ENCODE results near the gene CHCHD1.
A peak's percentile ranks its signal among the peaks of the same experiment; 100 is the strongest.
"Not testable (repeated sequence)": the region's sequence is repeated elsewhere in the genome, so short reads cannot be mapped to it uniquely, and the experiment has no call there.

Gene CHCHD1

GRCh38 chr10:73781879-73782748 is at the start of gene CHCHD1:
CHCHD1 (plus strand) TSS chr10:73782048; CDS start chr10:73782076, 28 bp downstream.
- FAIRE-seq (peak; percentile 74), DNase-seq (ENCODE audit: low spot score) (peak; percentile 94)

GRCh38 chr10:73732426-73732825 is 49.4 kb upstream of the CHCHD1 start:
- DNase-seq (ENCODE audit: low spot score): no peak
- no peak for FAIRE-seq

GRCh38 chr10:73732931-73733623 is 48.8 kb upstream of the CHCHD1 start:
- no peak for FAIRE-seq

GRCh38 chr10:73734028-73734720 is 47.7 kb upstream of the CHCHD1 start:
- FAIRE-seq: no peak
- no peak for DNase-seq (ENCODE audit: low spot score)

More at GRCh38 chr10:73732931-73733623, 48.8 kb upstream of the CHCHD1 start:
- no peak for DNase-seq (ENCODE audit: low spot score)

- DNase-seq (ENCODE audit: low spot score) (no peak), FAIRE-seq (no peak)
These were observed 47.0 kb upstream of the CHCHD1 start for GRCh38 chr10:73734796-73735305.

- not testable (repeated sequence) for FAIRE-seq; DNase-seq (ENCODE audit: low spot score)
These were observed 41.2 kb upstream of the CHCHD1 start for GRCh38 chr10:73740501-73741254.

GRCh38 chr10:73742454-73742734 is 39.5 kb upstream of the CHCHD1 start:
- no peak for FAIRE-seq
- no peak for DNase-seq (ENCODE audit: low spot score)

GRCh38 chr10:73743327-73743904 is 38.4 kb upstream of the CHCHD1 start:
- FAIRE-seq: no peak

GRCh38 chr10:73743905-73744663 is 37.8 kb upstream of the CHCHD1 start, which contains the start of gene SEC24C:
SEC24C (plus strand) TSS chr10:73744372; CDS start chr10:73746833, 2,461 bp downstream.
- no peak for FAIRE-seq
- DNase-seq (ENCODE audit: low spot score): peak; percentile 97

More at GRCh38 chr10:73743327-73743904, 38.4 kb upstream of the CHCHD1 start:
- no peak for DNase-seq (ENCODE audit: low spot score)

- DNase-seq (ENCODE audit: low spot score): peak; percentile 58
- no peak for FAIRE-seq
These were observed 37.2 kb upstream of the CHCHD1 start for GRCh38 chr10:73744664-73744975.

GRCh38 chr10:73746721-73747120 is 35.1 kb upstream of the CHCHD1 start:
- no peak for DNase-seq (ENCODE audit: low spot score)
- FAIRE-seq: no peak

- DNase-seq (ENCODE audit: low spot score) (no peak), FAIRE-seq (no peak)
These were observed 31.0 kb upstream of the CHCHD1 start for GRCh38 chr10:73750819-73751218.

- FAIRE-seq (no peak), DNase-seq (ENCODE audit: low spot score) (no peak)
These were observed 25.7 kb upstream of the CHCHD1 start for GRCh38 chr10:73756183-73756582.

GRCh38 chr10:73758704-73759511 is 22.9 kb upstream of the CHCHD1 start:
- no peak for DNase-seq (ENCODE audit: low spot score)
- no peak for FAIRE-seq

- no peak for DNase-seq (ENCODE audit: low spot score)
- FAIRE-seq: no peak
These were observed 22.2 kb upstream of the CHCHD1 start for GRCh38 chr10:73759512-73760115.

- no peak for DNase-seq (ENCODE audit: low spot score)
- FAIRE-seq: no peak
These were observed 20.1 kb upstream of the CHCHD1 start for GRCh38 chr10:73761781-73762180.

- no peak for FAIRE-seq
- DNase-seq (ENCODE audit: low spot score): no peak
These were observed 18.9 kb upstream of the CHCHD1 start for GRCh38 chr10:73762915-73763314.

- no peak for DNase-seq (ENCODE audit: low spot score)
- no peak for FAIRE-seq
These were observed 18.5 kb upstream of the CHCHD1 start for GRCh38 chr10:73763343-73763742.

- no peak for FAIRE-seq
These were observed 16.8 kb upstream of the CHCHD1 start for GRCh38 chr10:73765066-73765465.

More at GRCh38 chr10:73765066-73765465, 16.8 kb upstream of the CHCHD1 start:
- DNase-seq (ENCODE audit: low spot score): no peak
